Skin epidermis (tissue), 12 donors: Measurements from ENCODE around the gene OGDHL.
"Not testable (repeated sequence)": the region's sequence is repeated elsewhere in the genome, so short reads cannot be mapped to it uniquely, and the experiment has no call there.

ENCODE experiments used
- H3K27ac ChIP-seq, 21 experiments: fragments of 200-600 bp; sonication (generic) in 11 of 21; one replicate each; pipeline ENCODE4 v1.5.0; 2020; ENCODE audit warnings: mild to moderate bottlenecking in 3 of 21, inconsistent platforms in 2 of 21, moderate library complexity in 2 of 21
- H3K4me3 ChIP-seq, 7 experiments: fragments of 200-600 bp; sonication (generic) in 2 of 7; one replicate each; pipeline ENCODE4 v1.5.0; 2020; ENCODE audit warnings: inconsistent platforms in 2 of 7, mild to moderate bottlenecking in 2 of 7, moderate library complexity in 1 of 7

Gene OGDHL

DNA sequence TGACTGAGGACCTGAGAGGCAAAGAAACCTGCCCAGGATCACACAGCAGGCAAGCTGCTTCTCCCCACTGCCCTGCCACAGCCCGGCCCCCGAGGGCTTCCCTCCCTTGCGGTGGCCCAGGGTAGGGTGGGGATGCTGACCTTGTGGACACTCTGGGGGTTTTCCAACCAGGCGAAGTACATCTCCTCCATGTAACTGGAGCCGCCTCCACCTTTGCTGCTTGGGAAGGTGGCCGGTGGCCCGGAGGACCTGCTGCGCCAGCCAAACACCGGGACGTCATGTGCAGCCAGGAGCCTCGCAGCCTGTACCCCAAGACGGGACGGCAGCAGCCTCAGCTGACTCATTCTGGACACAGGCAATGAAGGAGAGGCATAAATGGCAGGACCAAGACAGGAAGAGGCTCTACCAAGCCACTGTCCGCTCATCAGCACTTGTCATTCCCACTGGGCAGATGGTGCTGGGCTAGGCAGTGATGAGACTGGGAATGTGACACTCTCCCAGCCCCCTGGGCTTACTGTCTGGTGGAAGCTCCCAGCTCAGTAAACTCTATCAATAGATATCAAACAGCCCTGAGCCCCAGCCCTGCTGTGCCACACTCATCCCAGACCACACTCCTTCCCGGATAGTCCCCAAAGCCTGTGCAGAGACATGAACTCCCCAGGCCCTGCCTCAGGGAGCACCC, 3.7 kb downstream of the OGDHL start:
- Histone ChIP-seq H3K27ac (no peak overlapping the region), H3K4me3 (no peak overlapping the region)

- H3K27ac ChIP-seq: no peak overlapping the region
- H3K4me3 ChIP-seq: no peak overlapping the region
These were observed 5.5 kb downstream of the OGDHL start for GRCh38 chr10:49756641-49757040.

DNA sequence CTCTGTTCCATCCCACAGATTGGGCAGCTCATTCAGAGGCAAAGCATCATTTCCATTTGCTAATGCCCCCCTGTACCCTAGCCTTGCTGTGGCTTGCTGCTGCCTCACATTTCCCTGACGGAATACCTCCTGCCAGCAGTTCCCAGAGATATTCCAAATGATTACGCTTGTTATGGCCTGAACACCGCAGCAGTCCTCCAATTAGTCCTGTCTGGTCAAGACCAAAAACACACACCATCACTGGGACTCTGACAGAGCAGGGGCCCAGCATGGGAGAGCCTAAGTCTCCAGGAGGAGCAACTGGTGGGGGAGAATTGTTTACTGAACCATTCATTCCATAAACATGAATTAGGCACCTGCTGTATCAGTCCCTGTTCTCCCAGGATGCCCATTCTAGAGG, 6.1 kb downstream of the OGDHL start:
- Histone ChIP-seq H3K4me3 (no peak overlapping the region), H3K27ac (no peak overlapping the region)

GRCh38 chr10:49754951-49755350, 7.2 kb downstream of the OGDHL start:
- H3K4me3 ChIP-seq, H3K27ac ChIP-seq: not testable (repeated sequence)

DNA sequence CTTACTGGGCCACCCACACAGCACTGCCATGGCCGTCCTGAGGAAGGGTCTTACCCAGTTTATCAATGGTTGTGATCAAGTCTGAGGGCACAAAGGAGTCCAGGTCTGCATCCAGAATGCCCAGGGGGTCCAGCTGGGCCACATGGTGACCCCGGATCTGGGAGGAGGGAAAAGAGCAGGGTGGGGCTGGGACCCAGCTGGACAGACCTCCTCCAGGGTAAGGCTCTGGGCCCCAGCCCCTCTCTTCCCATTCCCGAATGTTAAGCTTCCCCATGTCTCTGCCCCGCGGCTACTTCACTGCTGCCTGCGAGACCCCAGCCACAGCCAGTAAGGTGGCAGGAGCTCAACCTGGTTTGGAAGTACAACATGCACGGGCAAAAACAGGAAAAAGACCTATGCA, 9.5 kb downstream of the OGDHL start:
- Histone ChIP-seq H3K27ac (no peak overlapping the region), H3K4me3 (no peak overlapping the region)

DNA sequence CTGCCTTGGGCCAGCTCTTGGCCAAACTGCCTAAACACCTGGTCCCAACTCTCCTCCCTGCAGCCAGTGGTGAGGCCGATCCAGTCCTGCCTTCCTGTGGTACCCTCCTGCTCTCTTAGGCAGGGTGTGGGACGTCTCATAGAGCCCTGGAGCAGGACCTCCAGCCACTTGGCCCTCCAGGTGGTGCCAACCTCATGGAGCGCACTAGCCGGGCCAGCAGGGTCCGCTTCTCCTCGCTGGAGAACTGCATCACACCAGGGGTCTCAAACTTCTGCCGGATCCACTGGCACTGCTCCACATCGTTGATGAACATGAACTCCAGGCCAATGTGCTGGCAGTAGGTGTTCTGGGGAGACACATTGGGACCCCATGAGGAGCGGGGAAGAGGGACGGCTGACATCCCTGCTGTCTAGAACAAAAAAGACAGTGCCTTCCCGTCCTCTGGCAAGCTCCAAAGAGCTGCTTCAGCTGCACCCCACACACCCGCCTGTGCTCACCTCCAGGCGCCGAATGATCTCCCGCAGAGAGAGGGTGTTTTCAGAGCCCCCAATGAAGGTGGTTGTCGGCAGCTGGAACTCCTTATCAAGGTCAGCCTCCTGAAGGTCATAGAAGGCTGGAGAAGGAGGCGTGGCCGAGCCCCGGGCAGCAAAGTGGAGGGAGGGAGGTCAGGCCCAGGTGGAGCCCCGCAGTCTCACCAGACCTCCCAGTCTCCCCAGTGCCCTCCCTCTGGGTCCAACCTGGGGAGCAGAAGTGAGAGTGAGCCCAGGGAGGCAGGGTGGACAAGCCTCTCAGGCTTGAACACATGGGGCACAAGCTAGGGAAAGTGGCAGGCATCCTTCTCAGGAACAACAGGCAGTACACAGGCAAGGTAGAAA, 10.2 kb downstream of the OGDHL start:
- no peak overlapping the region for H3K27ac ChIP-seq
- no peak overlapping the region for H3K4me3 ChIP-seq

GRCh38 chr10:49751216-49751615, 10.9 kb downstream of the OGDHL start:
- no peak overlapping the region for H3K27ac ChIP-seq
- no peak overlapping the region for H3K4me3 ChIP-seq

- H3K27ac ChIP-seq: no peak overlapping the region
- H3K4me3 ChIP-seq: no peak overlapping the region
These were observed 11.6 kb downstream of the OGDHL start for GRCh38 chr10:49750546-49750945.

DNA sequence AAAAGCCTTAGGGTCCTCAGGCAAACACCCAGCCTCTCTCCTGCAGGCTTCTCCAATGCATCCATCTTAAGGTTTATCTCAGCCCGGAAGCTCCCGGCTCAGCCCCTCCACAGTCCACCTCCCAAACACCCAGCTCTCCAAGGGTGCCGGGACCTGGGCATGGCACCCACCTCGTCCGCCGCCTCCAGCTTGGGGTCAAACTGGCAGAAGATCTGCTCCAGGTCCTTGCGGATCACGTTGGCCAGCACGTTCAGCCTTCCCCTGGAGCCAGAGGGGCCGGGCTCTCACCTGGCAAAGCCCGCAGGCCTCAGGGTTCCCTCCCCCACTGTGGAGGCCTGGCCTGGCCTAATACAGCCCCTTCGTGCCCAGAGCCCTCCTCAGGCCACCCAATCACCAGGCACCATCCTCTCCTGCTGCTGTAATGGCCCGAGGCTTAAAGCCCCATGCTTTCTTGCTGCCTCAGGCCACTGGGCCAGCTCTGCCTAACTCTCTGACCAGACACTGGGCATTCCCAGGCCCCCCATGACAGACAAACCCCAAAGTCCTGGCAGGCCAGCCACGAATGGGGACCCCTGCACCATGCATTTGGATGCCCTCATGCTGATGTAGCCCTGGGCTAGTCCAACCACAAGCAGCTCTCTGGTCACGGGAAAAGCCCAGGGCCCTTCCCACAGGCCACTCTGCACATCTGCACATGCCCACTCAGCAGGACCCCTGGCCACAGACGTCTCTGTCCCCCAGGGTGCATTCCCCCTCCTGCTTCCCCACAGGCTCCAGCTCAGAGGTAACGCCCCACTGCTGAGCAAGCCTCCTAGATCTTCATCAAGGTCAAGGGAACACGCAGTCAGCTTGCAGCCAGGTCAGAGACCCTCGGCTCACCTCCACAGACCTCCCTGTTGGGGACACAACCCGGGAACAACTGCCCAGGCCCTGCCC, 12.3 kb downstream of the OGDHL start:
- H3K4me3 ChIP-seq: no peak overlapping the region
- no peak overlapping the region for H3K27ac ChIP-seq

DNA sequence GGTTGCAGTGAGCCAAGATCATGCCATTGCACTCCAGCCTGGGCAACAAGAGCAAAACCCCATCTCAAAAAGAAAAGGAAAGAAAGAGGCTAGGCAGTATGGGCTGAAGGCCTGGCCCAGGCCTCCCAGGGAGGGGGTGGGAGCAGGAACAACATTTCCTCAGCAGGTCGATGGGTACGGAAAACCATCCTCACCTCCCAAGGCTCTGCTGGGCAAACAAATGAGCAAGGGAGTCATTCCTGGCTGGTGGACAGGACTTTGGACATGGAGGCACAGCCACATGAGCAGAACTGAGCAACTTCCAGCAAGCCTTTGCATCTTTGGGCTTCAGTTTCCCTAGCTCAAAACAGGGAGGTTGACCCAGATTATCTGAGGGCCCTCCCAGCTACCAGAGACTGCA, 13.0 kb downstream of the OGDHL start:
- Histone ChIP-seq H3K27ac (no peak overlapping the region), H3K4me3 (no peak overlapping the region)

- H3K27ac ChIP-seq: no peak overlapping the region
These were observed 14.1 kb downstream of the OGDHL start for GRCh38 chr10:49748006-49748405.

DNA sequence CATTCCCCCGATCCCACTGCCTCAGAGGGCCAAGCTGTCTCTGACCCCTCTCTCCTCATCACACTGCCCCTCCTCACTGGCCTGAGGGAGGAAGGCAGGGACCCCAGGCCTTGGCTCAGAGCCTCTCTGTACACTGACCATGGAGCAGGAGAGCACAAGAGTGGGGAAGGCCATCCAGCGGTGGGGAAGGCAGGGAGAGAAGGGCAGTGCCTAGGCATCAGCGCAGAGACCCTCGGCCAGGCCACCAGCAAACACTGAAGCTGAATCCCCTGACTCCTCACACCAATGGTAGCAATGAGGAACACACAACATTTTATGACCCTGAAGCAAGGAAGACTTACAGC, 14.8 kb downstream of the OGDHL start:
- no peak overlapping the region for H3K27ac ChIP-seq
- H3K4me3 ChIP-seq: no peak overlapping the region

More at GRCh38 chr10:49748006-49748405, 14.1 kb downstream of the OGDHL start:
- H3K4me3 ChIP-seq: no peak overlapping the region

GRCh38 chr10:49746626-49747302, 15.4 kb downstream of the OGDHL start:
- no peak overlapping the region for H3K4me3 ChIP-seq
- H3K27ac ChIP-seq: no peak overlapping the region

DNA sequence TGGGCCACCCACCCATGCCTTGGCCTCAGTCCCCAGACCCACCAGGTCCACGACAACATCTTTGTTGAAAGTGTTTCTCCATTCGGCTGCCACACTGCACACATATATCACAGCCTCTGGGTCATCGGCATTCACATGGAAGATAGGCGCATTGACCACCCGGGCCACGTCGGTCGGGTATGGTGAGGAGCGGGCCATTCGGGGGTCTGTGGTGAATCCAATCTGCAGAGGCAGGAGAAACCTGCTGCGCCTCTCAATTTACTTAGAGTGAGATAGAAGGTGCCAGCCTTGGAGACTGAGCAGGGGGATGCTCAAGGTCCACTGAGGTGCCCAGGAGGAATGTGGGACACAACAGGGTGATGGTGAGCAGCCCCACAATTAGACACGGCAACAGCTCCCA, 16.4 kb downstream of the OGDHL start:
- Histone ChIP-seq H3K27ac (no peak overlapping the region), H3K4me3 (no peak overlapping the region)

- Histone ChIP-seq H3K27ac (no peak overlapping the region), H3K4me3 (no peak overlapping the region)
These were observed 17.1 kb downstream of the OGDHL start for GRCh38 chr10:49744924-49745605.

DNA sequence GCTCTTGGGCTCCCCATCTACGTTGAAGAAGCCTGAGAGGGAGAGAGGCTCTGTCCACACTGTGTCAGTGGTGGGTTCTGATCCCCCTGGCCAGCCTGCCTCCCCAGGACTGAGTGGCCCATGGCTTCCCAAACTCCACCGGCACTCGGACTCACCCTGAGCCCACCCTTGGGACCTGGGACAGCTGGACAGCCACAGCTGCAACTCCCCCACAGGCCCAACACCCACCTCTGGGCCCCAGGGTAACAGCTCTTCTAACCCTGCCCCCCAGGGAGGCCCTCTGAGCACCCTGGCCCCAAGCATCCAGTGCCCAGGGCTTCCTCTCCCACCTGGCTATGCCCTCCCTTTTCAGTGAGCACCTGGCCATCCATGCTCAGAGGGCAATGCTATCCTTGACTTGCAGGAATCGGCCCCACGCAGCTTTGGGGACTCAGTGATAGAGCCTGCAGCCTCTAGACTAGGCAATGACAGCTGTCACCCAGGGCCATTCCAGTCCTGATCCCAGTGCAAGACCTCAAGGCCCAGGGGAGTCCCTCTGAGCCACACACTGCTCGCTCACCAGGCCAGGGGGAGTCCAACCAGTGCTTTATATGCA, 17.9 kb downstream of the OGDHL start:
- Histone ChIP-seq H3K27ac (no peak overlapping the region), H3K4me3 (no peak overlapping the region)

DNA sequence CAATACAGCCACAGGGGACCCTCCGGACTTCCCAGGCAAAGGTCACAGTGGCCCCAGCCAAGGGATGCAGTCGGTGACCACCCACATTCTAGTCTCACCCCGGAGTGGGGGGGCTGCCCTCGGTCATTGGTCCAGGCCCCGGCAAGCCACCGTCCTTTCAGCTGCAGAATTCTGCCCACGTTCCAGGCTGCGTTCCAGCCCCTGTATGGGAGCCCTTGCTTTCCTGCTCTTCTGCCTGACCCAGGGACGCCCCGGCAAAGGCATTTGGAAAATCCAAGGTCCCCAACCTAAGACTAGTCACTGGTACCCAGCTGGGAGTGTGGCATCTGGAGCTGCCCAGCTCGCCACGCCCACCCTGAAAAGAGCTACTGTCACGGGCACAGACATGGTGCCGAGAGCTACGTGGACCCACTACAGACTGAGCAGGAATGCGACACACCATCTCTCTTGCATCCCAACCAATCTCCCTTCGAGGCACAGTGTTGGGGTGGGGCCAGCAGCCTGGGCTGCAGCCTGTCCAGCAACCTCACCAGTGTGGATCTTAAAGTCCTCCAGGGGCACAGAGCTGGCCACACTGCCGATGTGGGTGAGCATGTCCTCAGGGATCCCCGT, 18.6 kb downstream of the OGDHL start:
- Histone ChIP-seq H3K27ac (no peak overlapping the region), H3K4me3 (no peak overlapping the region)

DNA sequence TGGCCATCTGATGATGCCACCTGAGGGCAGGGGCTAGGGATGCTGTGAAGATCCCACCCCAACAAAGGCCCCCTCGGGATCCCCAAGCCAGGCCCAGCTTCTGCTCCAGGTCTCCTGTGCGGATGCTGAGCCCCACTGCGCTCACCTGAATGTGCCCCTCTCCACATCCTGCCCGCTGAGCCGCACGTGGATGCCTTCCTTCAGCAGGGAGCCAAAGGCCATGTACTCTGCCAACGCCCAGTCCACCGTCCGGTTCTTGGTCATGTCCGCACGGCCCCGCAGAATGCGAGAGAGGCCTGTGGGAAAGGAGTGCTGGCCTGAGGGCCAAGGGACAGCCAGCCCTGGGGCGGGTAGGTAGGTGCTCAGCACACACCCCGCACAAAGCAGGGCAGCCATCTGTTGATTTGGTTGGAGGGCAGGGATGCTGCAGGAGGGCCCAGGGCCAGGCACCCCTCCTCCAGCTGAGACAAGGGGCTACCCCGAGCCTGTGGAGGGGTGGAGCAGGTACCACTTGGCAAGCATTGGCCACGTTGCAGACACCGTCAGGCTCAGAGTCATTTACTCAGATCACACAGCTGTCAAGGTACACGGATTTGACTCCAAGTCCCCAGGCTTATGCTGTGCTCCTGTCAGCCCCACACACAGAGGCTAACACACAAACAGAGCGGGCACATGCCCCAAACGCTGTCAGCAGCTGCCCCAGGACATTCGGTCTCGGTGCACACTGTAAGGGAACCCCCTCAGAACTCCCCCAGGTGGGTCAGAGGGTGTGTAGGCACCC, 19.2 kb downstream of the OGDHL start:
- Histone ChIP-seq H3K27ac (no peak overlapping the region), H3K4me3 (no peak overlapping the region)
